ENCODE data around the gene XPOT.
"Not testable (repeated sequence)": the region's sequence is repeated elsewhere in the genome, so short reads cannot be mapped to it uniquely, and the experiment has no call there.

The XPOT gene, protein sequence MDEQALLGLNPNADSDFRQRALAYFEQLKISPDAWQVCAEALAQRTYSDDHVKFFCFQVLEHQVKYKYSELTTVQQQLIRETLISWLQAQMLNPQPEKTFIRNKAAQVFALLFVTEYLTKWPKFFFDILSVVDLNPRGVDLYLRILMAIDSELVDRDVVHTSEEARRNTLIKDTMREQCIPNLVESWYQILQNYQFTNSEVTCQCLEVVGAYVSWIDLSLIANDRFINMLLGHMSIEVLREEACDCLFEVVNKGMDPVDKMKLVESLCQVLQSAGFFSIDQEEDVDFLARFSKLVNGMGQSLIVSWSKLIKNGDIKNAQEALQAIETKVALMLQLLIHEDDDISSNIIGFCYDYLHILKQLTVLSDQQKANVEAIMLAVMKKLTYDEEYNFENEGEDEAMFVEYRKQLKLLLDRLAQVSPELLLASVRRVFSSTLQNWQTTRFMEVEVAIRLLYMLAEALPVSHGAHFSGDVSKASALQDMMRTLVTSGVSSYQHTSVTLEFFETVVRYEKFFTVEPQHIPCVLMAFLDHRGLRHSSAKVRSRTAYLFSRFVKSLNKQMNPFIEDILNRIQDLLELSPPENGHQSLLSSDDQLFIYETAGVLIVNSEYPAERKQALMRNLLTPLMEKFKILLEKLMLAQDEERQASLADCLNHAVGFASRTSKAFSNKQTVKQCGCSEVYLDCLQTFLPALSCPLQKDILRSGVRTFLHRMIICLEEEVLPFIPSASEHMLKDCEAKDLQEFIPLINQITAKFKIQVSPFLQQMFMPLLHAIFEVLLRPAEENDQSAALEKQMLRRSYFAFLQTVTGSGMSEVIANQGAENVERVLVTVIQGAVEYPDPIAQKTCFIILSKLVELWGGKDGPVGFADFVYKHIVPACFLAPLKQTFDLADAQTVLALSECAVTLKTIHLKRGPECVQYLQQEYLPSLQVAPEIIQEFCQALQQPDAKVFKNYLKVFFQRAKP

DNA sequence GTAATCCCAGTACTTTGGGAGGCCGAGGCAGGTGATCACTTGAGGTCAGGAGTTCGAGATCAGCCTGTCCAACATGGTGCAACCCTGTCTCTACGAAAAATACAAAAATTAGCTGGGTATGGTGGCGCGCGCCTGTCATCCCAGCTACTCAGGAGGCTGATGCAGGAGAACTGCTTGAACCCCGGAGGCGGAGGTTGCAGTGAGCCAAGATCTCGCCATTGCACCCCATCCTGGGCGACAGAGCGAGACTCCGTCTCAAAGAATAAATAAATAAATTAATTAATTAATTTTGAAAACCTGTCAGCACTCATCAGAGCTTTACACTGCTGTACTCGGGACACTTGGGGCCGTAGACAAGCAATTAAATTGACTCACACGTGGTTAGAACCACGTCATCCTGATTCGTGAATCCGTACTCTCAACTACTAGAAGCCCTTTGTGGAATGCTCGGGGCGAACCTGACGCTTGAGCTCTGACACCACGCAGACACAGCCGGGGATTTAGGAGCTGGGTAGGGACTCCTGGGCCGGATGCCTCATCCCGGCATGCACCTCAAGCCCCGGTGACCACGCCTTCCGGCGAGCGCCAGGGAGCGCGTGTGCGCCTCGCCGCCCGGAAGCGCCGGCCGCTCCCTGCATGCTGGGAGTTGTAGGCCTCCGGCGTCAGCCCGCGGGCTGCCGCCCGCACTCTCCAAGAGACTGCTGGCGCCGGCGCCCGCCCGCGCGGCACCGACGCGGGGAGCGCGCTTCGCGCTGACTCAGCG lies at the start of gene XPOT:
Gene XPOT (plus strand): TSS at position 686 of the 763 bp plus-strand sequence. CDS start 5,644 bp downstream, outside the sequence.
- DNase-seq (ENCODE audit: low read depth in 2 of 2): peak; percentile 85 to 92

DNA sequence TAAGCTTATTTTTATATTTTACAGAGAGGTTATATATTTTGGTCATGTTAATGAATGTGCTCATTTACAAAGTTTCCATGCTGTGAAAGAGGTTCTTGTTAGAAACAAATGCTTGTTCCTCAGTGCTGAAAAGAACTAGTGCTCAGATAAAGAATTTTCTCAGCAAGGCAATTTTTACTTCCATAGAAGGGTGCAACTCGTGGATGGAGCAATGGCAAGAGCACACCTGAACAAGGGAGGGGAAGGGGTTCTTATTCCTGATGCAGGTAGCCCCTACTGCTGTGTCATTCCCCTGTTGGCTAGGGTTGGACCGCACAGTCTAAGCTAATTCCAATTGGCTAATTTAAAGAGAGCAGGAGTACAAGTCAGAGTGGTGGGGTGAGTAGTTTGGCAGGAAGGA lies 48.0 kb upstream of the XPOT start:
- DNase-seq (ENCODE audit: low read depth in 2 of 2): not testable (repeated sequence)

DNA sequence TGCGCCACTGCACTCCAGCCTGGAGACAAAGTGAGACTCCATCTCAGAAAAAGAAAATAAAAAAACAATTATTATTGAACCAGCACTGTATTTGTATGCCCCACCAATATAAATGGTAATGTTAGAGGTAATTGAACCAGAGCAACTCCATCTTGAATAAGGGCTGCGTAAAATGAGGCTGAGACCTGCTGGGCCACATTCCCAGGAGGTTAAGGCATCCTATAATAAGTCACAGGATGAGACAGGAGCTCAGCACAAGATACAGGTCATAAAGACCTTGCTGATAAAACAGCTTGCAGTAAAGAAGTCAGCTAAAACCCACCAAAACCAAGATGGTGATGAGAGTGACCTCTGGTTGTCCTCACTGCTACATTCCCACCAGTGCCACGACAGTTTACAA lies 43.0 kb upstream of the XPOT start:
- DNase-seq (ENCODE audit: low read depth in 2 of 2): not testable (repeated sequence)

DNA sequence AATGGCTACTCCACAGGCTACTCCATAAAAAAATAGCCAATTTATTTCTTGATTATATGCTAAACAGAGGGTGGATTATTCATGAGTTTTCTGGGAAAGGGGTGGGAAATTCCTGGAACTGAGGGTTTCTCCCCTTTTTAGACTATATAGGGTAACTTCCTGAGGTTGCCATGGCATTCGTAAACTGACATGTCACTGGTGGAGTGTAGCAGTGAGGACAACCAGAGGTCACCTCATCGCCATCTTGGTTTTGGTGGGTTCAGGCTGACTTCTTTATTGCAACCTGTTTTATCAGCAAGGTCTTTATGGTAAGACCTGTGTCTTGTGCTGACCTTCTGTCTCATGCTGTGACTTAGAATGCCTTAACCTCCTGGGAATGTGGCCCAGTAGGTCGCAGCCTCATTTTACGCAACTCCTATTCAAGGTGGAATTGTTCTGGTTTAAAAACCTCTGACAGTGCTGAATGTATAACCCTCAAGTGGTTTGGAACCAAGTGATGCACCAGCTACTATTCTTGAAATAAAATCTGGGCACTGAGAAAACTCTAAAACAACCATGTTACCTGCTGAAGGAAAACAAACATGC lies 41.4 kb upstream of the XPOT start:
- no peak for DNase-seq (ENCODE audit: low read depth in 2 of 2)

DNA sequence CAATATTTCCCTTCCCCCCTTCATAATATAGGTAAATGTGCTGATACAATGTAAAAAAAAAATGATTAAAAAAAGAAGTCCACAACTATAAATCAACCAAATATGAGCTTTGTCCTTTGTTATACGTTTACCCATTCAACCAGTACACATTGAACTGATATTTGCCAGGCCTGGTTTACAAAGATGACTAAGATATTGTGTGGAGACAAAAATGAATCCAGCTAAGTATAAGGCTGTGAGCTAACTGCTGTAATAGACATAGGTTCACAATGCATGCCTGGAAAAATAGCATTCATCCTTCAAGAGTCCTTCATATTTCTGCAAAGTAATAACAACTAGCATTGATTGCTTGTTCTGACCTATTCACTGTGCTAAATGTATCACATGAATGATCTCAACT lies 20.5 kb upstream of the XPOT start:
- no peak for DNase-seq (ENCODE audit: low read depth in 2 of 2)

DNA sequence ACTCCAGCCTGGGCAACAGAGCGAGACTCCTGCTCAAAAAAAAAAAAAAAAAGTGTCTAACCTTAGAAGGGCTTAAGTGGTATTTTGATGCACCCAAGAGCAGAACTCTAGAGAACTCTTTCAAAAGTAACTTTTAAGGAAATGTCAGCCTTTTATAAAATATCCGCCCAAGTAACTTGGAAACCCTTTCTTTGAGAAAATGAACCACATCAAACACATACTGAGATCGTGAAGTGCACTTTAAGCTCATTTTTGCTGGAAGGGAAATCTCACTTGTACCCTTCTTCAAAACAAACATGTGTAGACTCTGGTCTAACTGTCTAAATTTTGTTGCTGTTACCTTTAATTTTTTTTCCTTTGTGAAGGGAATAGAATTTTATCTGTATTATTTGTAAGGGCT lies 19.2 kb upstream of the XPOT start:
- DNase-seq (ENCODE audit: low read depth in 2 of 2): no peak

DNA sequence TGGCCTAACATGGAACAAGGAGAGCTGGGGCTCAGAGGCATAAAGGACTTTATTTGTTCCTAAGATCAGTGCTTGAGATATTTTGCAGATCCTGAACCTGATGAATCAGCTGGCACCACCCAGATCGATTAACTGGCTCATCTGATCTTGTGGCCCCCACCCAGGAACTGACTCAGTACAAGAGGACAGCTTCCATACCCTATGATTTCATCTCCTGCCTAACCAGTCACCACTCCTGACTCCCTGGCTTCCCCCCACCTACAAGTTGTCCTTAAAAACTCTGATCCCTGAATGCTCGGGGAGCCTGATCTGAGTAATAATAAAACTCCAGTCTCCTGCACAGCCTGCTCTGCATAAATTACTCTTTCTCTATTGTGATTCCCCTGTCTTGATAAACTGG lies 18.7 kb upstream of the XPOT start:
- no peak for DNase-seq (ENCODE audit: low read depth in 2 of 2)

DNA sequence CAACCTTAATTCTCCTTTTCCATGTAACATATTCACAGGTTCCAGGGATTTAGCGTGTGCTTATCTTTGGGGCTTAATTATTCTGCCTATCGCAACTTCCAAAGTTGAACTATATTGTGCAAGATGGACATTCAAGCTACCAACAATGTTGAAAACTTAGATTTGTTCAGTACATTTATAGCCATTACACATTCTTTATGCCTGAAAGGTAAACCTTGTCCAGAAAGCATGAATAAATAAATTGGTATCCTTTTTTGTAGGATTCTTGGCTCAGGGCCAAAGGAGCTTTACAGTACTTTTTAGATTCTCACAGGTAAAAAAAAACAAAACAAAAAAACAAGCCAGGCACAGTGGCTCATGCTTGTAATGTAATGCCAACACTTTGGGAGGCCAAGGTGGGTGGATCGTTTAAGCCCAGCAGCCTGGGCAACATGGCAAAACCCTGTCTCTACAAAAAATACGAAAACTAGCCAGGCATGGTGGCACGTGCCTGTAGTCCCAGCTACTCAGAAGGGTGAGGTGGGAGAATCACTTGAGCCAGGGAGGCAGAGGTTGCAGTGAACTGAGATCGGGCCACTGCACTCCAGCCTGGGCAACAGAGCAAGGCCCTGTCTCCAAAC lies 16.9 kb upstream of the XPOT start:
- DNase-seq (ENCODE audit: low read depth in 2 of 2): no peak

DNA sequence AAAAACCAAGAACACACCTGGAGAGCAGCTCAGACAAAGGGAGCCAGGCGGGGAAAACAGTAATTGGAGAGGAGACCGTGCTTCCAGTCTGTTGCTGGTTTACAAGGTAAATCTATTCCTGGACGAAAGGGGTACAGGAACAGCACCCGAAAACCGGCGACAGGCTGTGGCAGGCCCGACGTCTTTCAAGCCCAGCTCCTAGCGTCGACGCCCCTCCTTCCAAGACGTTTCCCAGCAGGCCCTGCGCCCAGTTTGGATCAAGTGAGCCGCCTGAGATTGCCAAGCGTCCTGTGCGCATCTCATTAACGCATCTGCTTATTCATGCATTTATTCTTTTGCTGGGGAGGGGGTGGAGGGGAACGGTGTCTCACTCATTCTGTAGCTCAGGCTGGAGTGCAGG lies 15.0 kb upstream of the XPOT start:
- no peak for DNase-seq (ENCODE audit: low read depth in 2 of 2)

DNA sequence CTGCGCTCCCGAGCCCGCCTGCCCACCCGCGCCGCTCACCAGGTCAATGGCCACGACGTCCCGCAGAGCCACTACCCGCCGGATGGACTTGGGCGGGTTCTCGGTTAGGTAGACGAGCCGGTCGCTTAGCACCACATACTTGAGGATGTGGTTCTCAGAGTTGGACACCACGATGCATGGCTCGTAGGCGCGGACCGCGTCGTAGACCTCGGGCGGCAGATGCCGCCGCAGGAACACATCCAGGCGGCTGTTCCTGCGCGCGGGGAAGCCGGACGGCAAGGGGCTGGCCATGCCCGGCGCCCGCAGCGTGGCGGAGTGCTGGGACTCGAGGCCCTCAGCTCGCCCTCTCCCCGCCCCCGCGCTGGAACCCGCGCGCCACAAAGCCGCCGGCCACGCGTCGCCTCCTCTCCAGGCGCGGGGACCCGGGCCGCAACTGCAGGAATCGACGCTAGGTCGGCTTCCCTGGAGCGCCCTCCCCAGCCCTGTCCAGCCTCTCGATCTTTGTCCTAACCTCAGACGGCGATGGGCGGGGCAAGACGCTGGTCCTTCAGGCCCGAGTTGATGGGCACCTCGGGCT lies 13.8 kb upstream of the XPOT start, which contains the start of gene C12orf56:
Gene C12orf56 (minus strand): TSS at position 484 of the 577 bp plus-strand sequence. CDS start 193 bp downstream, at position 291.
- no peak for DNase-seq (ENCODE audit: low read depth in 2 of 2)

DNA sequence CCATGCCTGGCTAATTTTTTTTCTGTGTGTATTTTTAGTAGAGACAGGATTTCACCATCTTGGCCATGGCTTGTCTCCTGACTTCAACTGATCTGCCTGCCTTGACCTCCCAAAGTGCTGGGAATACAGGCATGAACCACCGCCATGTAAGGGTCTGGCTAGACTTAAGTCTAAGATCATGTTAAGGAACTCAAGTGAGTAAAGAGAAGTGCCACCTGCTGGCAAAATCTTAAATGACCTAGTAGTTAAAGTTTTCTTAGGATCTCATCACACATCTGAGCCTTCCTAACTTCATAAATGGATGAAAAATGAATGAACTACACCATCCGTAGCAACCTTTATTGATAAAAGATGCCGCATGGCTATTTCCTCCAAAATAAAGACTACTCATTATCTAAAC lies 12.0 kb upstream of the XPOT start:
- no peak for DNase-seq (ENCODE audit: low read depth in 2 of 2)

DNA sequence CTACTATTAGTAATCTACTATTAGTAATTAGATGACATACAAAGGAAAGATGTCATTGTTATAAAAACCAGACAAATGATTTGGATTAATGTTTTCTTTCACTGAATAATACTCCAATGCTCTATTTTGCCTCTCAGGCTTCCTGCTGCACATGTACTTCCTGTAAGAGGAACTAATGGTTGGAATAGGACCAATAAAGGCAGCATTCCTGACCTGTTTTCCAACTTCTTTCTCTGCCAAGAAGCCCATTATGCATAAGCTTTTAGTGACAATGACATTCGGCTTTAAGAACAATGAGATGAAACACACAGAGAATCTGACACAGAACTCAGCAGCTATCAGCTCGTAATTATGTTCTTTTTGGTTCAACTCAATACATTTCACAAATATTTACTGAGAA lies 8.5 kb upstream of the XPOT start:
- no peak for DNase-seq (ENCODE audit: low read depth in 2 of 2)

DNA sequence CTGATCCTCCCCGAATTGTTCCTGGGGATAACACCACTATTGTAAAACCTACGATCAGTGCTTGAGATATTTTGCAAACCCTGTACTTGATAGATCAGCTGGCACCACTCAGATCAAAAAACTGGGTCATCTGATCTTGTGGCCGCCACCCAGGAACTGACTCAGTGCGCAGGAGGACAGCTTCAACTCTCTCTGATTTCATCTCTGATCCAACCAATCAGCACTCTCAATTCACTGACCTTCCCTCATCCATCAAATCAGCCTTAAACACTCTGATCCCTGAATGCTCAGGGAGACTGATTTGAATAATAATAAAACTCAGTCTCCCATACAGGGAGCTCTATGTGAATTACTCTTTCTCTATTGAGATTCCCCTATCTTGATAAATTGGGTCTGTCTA lies 4.2 kb upstream of the XPOT start:
- no peak for DNase-seq (ENCODE audit: low read depth in 2 of 2)

DNA sequence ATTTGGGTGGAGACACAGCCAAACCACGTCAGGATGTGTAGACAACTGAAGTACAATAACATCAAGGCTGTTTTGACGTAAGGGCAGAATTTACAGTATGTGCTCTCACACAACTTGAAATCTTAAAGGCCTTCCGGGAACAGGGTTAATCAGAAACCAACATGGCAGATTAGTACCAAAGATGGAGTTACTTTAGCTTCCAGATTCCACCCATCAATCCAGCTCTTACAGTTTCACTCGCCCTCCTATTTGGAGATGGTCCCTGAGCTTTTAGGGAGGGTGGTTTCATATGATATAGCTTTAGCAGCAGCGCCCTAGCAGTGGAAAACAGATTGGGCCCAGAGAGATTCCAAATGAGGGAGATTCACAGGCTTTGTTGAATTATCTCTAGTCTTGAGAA lies 2.0 kb upstream of the XPOT start:
- no peak for DNase-seq (ENCODE audit: low read depth in 2 of 2)

DNA sequence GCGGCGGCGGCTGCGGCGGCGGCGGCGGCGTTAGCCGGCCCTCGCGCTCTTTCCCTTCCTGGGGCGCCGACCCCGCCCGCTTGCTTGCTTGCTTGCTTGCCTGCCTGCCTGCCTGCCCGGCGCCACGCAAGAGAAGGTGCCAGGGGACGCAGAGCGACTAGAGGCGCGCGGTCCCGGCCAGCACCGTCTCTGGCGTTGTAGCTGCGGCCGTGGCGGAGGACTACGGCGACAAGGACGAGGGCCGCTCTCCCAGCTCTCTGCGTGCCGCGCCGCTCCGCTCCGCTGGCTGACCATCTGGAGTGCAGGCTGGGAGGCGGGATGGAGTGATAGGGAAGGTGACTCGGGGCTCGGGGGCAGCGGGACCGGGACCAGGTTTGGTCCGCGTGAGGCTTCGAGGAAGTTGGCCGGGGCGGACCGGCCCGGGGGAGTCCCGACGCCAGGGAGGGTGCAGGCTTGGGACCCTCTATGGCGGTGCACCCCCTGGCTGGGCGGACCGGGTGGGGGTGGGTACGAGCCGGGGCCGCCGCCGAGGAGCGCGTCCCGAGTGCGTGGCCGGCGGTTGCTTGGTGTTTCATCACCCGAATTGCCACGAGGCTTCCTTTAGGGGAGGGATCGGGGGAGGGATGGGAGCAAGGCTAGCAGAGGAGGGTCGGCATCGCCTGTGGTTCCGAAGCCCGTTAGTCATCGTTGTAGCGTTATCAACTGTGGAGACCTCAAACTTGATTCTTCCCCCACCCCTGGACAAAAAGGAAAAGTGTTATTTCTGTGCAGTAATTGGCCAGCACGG lies 471 bp downstream of the XPOT start:
- peak; percentile 74 to 75 for DNase-seq (ENCODE audit: low read depth in 2 of 2)

DNA sequence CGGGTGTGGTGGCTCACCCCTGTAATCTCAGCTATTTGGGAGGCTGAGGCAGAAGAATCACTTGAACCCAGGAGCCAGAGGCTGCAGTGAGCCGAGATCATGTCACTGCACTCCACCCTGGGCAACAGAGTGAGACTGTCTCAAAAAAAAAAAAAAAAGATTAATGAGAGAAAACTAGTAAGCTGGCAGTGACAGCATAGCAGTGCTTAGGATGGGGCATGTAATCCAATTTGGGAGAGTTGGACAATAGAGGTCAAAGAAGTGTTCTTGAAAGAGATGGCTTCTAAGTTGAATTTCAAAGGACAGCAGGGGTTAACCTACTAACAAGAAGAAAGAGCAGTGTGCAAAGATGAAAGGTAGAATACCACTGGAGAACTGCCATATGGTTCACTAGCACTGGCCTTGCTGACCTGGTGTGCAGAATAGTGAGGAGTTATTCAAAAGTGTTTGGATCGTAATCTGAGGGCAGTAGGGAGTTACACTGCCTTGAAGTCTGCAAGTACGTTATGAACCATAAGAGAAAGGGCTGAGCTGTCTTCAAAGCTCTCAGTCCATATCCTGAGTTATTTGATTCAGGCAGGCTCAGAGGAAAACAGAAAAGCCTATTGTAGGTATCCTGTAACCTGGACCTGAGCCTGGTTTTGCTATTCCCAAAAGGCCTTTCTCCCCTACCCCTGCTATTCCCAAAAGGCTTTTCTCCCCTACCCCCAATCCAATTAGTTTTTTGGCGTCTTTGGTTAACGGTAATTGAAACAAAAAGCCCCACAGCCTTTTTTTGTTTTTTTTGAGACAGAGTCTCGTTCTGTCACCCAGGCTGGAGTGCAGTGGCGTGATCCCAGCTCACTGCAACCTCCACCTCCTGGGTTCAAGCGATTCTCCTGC lies 3.4 kb downstream of the XPOT start:
- no peak for DNase-seq (ENCODE audit: low read depth in 2 of 2)

DNA sequence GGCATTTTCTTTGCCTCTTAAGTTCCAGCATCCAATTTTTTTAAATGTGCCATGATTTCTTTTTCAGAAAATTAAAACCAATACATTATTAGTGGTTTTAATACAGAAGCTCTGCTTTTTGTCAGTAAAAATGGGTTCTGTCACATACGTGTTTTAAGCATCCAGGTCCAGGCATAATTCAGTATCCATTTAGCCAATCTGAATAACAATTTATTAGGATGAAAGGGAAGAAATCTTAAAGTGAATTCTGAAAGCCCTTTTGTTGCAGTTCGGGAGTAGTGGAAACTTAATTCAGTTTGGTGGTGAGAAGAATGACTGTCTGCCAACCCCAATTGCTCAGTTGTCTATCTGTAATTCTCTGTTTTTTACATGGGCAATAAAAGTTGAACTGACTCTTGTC lies 7.2 kb downstream of the XPOT start:
- no peak for DNase-seq (ENCODE audit: low read depth in 2 of 2)

DNA sequence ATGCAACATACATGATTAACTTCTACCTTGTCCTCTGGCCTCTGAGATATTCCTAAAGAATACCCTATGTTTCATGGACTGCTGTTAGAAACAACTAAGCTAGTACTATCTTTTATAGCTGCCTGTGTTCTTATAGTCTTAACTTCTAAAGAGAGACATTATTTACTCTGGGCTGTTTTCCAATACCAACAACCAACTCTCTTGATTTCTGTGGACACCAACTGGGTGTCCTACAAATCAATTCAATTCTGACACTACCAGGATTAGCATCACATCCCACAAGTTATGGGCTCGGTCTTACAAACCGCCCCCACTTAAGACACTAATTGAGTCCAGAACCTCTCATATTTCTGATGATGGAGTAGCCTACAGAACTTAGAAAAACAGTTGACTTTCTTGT lies 8.3 kb downstream of the XPOT start:
- no peak for DNase-seq (ENCODE audit: low read depth in 2 of 2)

DNA sequence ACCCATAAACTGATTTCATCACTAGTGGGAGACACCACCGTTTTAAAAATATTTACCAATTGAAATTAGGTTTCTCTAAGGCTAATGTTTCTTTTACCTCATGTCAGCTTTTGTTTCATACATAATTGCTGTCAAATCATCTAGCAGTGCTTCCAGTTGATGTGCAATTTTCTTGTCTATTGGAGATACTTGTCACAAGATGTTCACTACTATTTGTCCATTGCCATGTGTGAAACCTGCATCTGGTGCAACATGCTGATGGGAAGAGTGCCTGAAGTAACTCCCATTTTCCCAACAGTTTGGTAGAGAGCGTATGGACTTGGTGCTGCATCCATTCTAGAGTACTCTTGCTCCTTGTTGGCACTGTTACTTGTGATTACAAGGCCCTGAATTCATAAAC lies 9.7 kb downstream of the XPOT start:
- DNase-seq (ENCODE audit: low read depth in 2 of 2): no peak
